Adrenal gland (tissue), 5 donors: ENCODE measurements around the gene GLDC.

ENCODE experiments used
- CTCF ChIP-seq, 6 experiments: fragments of 450-650 bp in 4 of 6; fragments of 200-600 bp in 2 of 6; sonication (generic) in 1 of 6; IDR thresholded peaks; 1 replicate in 5 of 6; 2 replicates in 1 of 6; pipeline versions ENCODE4 v1.5.1 to v1.8.0; 2016 to 2021; ENCODE audit warnings: antibody characterized with exemption in 6 of 6, mild to moderate bottlenecking in 2 of 6, moderate library complexity in 1 of 6
- POLR2A ChIP-seq, 2 donors: fragments of 450-650 bp; IDR thresholded peaks; one replicate each; pipeline ENCODE4 v1.6.1; 2017; ENCODE audit warnings: antibody characterized with exemption in 2 of 2, mild to moderate bottlenecking in 2 of 2, moderate library complexity in 1 of 2
- donor health status: DM: no; HTN: no; CAD: no.

GRCh38 chr9:6512085-6512657, 133.4 kb downstream of the GLDC start:
- TF ChIP-seq CTCF (IDR thresholded peaks at IDR 0.05): no peak
- no peak for TF ChIP-seq POLR2A (IDR thresholded peaks at IDR 0.05)
